Stimulated activated CD8-positive, alpha-beta memory T cell treated with anti-CD3 and anti-CD28 coated beads, Interleukin-15, amount 100 ng/mL, for 1 hour (primary cell): ENCODE measurements around the gene ORM2.
A peak's percentile ranks its signal among the peaks of the same experiment; 100 is the strongest.
"Not testable (repeated sequence)": the region's sequence is repeated elsewhere in the genome, so short reads cannot be mapped to it uniquely, and the experiment has no call there.

Experiments
- DNase-seq: peaks from one replicate; pipeline ENCODE4 v3.0.0-alpha.2; 2020; ENCODE audit warnings: low read depth

Gene ORM2

DNA sequence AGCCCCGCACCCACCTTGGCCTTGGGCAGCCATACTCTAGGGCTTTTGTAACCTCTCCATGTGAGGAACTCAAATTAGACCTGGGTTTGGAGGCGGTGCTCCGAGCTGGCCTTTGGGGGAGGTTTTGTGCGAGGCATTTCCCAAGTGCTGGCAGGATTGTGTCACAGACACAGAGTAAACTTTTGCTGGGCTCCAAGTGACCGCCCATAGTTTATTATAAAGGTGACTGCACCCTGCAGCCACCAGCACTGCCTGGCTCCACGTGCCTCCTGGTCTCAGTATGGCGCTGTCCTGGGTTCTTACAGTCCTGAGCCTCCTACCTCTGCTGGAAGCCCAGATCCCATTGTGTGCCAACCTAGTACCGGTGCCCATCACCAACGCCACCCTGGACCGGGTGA, at the start of gene ORM2:
TSS of gene ORM2 (plus strand) at position 245 of the 398 bp plus-strand sequence. CDS start at position 281, 36 bp downstream.
- not testable (repeated sequence) for DNase-seq

DNA sequence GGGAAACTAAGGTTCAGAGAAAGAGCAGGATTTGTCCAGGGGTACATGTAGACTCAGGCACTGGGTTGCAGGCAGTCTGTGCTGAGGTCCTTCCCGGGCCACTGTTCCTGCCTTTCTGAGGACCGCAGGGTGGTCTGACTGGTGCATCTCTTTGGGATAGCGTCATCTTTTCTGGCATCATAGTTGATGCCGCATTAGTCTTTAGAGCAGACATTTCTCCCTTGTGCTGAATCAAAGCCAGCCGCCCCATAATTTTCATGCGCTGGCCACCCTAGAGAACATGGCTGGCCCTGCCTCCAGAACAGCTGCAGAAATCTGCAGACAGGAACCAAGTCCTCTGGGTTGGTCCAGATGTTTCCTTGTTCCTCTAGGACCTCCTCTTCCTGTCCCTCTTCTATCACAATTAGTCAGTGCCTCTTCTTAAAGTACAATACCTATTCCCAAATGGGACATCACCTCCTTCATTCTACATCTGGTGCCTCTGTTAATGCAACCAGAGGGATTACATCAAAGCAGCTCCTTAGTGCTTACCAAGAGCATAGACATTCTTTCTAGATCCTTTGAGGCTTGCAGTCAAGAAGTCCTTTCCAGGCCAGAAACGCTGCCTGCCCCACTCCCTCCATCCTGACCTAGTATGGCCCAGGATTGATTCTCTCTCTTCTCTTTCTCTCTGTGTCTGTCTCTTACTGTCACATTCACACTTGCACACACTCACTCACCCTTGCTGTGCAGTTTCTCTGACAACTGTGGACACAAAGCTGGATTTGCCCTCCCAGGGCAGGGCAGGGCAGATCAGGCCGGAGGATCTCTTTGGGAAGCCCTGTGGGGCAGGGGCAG, 48.8 kb upstream of the ORM2 start:
- no peak for DNase-seq

DNA sequence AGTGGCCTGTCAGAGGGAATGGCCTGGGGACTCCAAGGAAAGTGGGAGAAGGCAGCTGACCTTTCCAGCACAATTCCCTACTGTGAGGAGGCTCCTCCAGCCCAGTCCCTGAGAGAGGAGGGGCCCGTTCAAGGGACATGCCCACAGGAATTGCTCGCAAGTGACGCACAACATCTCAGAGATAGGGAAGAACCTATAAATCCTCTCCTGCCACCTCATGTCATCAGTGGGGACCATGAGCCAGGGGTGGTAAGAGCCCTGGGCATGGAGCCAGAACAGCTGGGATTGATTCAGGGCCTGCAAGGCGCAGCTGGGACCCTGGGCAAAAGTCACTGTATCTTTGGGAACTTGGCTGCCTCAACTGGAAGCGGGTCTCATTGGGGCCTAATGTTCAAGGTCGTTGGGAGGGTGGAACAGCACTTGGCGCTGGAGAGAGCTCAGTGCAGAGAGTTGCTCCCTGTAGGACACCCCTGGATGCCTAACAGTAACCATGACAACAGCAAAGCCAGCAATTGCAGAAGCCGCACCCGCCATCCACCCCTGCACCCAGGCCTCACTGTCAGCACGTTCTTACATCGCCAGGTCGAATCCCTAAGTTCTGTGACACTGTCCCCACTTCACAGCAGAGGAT, 48.1 kb upstream of the ORM2 start:
- DNase-seq: no peak

DNA sequence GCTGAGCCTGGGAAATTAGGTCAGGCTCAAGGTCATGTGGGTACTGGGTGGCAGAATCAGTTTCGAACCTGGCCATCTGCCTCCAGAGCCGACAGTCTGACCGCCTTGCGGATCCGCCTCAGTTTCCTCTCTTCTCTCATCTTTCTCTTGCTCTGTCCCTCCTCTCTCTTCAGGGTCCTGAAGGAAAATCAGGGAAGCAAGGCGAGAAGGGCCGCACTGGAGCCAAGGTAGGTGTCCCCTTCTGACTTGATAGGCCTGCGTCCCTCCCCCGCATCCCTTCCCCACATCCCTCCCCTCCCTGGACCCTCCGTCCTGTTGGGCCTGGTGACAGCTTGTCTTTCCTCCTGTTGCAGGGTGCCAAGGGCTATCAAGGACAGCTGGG, 47.6 kb upstream of the ORM2 start:
- DNase-seq: no peak

DNA sequence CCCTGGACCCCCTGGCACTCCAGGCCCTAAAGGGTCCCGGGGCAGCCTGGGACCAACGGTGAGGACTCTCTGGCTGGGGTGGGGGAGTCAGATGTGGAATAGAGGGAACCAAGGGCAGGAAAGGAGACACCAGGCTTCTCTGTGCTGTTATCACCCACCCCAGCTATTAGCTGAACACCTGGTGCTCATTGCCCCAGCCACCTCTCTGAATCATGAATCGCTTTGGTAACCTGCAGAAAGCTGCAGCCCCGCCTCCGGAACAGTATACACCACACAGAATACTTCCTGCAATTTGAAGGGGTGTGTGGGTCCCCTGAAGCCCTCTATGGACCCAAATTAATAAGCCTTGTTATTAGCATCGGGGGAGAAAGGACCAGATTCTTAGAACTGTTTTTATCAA, 47.2 kb upstream of the ORM2 start:
- DNase-seq: no peak

DNA sequence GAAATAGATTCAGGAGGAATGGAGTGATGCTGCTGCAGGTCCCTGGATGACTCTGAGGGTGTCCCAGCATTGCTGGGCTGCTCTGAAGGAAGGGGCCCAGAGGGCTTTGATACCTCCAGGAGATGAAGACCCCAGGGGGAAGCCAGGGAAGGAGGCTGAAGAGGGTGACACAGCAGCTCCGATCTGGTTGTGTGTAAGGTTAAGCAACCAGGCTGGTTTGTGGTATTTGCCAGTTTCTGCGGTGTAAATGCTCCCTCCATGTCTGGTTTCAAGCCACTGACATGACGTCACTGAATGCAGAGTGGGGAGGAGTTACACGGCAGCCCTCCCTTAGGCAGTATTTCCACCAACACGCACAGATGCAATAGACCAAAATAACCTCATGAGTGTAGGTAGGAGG, 46.7 kb upstream of the ORM2 start:
- no peak for DNase-seq

DNA sequence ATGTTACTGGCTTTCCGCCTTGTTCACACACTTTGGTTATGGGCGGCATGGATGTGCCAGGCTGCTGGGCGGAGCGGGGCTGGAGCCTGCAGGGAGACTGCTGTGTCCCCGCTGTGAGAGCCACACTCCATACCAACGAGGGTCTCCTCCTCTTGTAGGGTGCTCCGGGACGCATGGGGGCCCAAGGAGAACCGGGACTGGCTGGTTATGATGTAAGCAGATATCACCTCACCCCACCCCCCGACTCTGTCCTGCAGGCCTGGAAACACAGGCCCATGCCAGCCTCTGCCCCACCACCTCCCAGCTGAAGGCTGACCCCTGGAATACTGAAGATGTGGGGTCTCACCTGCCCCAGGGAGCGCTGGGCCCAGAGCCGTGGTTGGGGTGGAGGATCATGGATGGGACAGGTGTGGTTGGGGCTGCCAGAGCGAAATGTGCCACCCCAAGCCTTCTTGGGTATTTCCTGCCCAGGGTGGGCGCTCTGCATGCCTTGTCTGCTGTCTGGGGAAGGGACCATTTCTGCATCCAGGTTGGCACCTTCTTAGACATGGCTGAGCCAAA, 46.0 kb upstream of the ORM2 start:
- DNase-seq: no peak

DNA sequence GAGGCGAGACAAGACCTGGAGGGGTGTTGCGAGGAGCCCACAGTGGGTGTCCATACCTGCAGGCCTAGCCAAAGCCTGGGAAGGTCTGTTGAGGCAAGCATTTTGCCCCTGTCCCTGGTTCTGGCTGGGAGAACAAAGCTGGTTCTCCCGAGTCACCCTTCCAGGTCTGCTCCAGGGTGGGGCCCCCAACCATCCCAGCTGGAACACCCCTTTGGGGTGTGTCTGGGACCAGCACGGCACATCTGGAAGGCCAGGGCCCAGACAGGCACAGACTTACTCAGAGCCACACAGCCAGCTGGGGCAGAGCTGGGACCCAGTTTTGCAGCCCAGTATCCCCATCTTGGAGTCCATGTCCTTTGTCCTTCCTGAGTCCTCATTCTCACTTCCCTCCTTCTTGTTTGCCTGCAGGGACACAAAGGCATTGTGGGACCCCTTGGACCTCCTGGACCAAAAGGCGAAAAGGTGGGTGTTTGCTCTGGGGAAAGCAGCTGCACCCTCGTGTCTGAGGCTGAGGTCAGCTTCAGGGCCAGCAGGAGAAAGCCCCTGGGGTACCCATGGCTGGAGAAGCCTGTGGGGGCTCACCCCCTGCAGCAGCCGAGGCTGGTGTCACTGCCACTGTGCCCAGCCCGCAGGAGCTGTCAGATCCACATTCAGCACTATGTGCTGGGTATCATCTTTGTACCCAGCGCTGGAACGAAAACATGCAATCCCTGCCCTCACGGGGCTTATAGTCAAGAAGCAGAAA, 45.2 kb upstream of the ORM2 start:
- DNase-seq: no peak

DNA sequence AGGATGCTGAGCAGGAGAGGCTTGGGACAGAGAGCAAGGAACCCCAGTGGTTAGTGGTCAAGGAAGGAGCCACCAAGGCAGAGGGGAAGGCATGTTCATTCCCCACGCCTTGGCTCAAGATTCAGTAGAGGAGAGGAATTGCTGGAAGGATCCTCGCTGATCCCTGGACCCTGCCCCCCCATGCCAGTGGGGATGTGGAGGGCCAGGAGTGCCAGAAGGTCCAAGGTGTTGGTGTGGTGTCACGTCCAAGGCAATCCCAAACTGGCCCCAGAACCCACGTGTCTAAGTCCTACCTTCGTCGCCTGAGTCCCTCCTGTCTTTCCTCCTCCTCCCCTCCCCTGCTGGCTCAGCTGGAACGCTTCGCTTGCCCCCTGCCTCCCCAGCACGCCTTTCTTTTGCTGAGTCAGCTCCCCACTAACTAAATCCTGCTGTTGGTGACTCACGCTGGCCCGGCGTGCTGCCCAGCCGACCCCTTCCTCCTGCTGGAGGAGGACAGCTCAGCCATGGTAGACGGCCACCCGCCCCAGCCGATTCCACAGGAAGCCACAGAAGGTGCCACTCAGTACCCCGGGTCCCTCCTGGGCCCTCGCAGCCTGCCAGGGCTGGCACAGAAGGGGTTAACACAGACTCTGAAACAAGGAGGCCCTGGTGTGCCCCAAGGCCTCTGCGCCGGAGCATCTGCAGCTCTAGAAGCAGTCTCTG, 44.4 kb upstream of the ORM2 start:
- DNase-seq: no peak

DNA sequence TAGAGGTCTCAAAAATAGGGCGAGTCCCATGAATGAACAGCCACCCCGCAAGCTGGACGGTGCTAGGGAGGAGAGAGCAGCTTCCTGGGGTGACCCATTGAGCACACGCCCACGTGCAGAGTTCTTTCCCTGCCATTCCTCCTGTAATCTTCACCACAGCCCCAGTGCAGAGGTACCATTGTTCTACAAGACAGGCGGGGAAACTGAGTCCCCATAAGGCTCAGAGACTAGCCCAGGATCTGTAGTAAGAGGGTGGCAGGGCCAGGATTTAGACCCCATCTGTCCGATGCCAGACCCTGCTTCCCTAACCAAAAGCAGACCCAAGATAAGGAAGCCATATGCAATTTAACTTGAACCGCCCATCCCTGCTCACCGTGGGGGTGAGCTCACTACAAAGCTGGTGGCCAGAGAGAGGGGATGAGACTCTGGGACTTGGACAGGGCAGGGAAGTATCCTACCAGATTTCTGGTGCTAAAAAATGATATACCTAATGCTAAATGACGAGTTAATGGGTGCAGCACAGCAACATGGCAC, 43.5 kb upstream of the ORM2 start:
- DNase-seq: no peak

DNA sequence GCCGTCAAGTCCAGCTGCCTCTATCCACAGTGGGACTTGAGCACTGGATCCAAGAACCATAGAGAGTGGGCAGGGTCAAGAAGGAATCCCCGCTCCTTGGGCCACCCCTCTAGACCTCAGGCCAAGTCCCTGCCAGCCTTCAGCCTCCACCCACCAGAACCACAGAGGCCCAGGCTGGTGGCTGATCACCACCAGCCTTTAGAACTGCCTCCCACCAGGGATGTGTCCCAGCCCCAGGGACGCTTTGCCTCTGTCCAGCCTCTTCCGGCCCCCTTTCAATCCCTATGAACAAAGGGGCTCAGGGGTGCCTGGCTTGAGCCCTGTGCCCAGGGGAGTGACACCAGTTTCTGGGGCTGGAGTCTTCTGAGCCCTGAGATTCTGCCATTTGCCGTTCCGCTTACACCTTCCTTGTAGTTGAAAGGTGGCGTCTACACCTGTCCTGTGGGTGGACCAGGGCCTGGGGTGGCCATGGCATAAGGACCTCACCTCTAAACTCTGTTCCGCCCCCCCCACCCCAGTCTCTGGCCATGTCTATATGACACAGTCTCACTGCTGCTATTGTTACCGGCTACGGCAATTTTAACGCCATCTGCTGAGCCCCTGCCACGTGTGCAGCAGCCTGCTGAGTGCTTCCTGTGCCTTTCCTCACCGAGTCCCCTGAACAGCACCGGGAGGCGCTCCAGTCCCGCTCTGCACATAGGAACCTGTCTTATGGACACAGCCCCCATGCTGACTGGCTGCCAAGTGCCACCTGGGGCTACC, 42.5 kb upstream of the ORM2 start:
- no peak for DNase-seq

DNA sequence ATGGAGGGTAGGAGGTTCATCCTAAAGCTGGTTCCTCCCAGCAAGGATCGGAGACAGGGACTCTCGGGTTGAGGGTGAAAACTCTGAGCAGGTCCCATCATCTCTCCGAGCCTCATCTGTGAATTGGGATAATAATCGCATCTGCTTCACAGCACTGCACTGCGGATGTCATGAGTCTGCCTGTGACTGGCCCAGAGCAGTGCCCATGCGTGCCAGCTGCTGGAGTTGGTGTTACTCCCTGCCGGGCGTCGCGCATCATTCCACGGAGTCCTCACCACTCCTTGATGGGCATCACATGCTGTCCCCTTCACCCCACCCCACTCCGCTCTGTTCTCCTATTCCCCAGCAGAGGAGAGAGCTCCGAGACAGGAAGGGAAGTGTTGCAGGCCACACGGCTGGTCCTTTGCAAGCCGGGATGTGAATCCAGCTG, 41.9 kb upstream of the ORM2 start:
- no peak for DNase-seq

DNA sequence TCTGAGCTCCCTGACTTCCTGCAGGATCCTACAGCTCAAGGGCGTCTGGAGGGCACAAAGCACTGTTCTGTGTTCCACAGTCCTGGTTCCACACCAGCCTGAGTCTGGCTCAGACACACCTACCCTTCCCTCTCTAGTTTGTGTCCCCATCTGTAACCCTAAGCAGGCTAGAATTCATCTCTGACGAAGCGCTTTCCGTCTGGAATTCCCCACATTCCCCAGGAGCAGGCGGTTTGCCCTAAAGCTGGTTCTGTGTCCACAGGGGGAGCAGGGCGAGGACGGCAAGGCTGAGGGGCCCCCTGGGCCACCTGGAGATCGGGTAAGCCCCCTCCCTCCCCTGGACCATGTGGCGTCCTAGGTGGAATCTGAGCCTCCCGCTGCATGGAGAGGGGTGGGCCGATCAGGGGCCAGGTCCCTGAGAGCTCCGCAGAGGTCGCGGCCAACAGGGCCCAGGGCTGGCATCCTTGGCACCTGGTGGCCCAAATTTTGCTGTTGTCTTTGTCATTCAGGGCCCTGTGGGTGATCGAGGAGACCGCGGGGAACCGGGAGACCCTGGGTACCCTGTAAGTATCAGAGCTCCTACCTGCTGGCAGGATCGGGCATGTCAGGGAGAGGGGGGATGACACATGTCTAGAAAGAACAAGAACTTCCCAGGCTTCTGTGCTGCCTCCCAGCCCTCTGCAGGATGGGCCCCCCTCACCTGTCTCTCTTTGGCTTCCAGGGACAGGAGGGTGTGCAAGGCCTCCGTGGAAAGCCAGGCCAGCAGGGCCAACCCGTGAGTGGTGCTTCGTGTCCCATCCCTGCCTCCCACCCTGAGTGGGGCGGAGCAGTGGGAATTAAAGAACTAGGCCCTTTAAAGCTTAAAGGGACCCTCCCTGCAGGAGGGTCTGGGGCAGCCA, 41.2 kb upstream of the ORM2 start:
- DNase-seq: no peak

DNA sequence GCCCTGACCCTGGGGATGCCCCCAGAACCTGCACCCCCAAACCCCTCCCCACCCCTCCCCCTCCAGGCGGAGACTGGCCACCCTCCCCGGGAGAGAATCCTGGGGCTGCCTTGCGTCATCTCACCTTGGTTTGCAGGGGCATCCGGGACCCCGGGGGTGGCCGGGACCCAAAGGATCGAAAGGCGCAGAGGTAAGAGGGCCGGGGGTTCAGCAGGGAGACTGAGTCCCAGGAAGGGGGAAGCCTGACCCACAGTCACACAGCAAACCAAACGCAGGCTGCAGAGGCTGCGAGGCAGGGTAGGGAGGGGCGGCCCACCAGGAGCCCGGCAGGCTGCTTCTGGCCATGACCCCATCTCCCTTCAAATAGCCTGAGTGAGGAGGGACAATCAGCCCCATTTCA, 40.6 kb upstream of the ORM2 start:
- DNase-seq: no peak

DNA sequence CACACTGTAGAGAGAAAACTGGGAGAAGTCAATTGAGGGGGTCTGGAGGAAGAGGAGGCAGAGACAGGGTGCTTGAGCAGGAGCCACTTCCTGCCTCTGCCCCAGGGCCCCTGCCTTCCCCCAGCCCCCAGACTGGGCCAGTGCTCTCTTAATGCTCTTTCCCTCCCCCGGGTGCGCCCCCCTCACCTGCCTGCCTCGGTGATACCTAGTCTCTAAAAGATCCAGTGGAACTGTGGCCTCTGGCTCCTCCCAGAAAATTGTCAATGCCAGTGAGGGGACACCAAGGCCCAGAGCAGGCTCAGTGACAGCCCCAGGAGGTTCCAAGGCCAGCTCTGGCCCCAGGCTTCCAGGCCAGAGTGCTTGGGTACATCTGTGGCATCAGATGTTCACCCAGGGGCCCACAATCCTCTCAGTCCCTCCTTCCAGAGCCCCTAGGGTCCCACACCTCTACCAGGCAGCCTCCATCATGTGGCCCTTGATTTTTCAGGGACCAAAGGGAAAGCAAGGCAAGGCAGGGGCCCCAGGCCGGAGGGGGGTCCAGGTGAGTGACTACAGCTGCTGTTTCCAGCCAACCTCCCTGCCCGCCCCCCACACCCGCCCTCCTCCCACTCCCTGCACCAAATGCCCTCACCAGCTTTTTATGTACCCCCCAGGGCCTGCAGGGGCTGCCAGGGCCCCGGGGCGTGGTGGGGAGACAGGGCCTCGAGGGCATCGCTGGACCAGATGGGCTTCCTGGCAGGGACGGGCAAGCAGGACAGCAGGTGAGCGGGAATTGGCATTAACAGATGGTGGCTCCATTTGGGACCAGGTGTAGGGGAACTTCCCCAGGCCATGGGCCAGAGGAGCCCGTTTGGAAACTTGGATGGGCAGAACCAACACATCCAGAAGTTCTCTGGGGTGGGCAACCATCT, 39.8 kb upstream of the ORM2 start:
- DNase-seq: no peak

DNA sequence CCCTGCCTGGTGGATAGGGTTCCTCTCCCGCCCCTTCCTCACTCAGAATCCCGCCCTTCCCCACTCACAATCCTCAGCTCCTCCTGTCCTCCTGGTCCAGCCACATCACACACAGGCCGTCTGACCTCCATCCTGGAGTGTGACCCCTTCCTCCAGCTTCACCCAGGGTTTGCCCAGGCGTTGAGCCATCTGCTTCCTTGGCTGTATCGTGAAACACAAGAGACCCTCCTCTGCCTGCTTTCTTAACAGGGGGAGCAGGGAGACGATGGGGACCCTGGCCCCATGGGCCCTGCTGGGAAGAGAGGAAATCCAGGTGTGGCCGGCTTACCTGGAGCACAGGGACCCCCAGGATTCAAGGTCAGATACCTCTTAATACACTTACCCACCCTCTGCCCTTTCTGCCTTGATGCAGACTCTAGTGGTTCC, 39.1 kb upstream of the ORM2 start:
- DNase-seq: no peak

DNA sequence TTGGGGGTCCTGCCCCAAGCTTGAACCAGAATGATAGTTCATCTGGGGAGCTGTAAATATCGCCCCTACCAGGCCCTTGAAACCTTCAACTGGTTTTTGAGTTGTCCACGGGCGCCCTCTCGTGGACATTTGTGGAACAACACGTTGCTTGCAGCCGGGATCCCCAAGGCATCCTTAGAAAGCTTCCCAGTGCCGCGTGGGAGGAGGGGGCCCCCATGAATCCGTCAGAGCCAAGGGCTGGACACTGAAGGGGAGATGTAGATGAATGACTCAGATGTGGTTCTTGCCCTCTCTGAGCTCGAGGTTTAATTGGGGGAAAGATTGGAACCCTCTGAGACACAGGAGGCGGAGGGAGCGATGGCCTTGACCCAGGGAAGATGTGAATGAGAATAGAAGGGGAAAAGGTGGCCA, 38.6 kb upstream of the ORM2 start:
- peak; percentile 58 for DNase-seq

DNA sequence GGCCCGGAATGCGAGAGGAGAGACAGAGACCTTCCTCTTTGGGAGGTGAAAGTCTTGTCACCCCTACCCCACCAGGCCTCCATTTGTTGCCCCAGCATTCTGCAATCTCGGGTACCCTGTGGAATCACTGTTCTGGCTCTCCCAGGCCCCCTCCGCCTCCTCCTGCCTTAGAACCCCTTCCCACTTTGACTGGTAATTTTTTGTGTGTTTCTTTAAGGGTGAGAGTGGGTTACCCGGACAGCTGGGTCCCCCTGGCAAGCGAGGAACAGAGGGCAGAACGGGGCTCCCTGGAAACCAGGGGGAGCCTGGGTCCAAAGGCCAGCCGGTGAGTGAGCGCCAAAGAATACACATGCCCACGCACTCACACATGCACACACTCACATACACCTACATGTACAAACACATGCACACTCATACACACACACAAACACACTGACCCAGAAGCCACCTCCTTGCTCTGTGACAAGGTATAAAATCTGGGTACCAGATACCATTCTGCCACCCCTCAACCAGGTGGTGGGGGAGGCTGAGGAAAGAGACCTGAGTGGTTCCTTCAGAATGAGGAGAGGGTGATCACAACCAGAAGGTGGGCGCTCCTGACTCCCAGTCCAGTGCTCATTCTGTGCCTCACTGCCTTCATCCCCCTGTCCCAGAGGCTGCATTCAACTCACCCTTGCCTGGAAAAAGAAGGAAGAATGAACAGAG, 37.6 kb upstream of the ORM2 start:
- no peak for DNase-seq
